ENCODE measurements around the gene HYAL2.
A peak's percentile ranks its signal among the peaks of the same experiment; 100 is the strongest.

The HYAL2 gene

DNA sequence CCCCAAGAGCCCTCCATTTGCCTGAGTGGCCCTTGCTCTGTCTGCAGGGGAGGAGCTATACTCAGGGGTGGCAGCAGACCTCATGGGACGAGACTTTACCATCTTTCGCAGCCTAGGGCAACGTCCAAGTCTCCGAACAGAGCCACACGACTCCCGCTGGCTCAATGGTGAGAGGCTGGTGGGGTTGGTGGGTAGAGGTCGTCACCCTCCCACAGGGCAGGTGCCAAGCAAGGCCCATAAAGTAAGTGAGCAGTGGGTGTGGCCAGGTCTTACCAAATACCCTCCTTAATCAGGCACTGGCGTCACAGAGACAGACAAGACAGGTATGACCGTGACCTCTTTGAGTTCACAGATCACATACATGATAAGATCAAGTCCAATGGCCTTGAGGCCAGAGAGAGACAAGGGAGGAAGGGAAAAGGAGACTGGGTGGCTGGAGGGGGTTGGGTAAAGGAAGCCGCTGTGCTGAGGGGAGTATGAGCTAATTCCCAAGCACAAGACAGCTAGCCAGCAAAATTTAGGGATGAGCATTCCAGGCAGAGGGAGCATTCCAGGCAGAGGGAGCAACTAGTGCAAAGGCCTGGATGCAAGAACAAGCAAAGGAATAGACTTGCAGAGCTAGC is 51.1 kb downstream of the HYAL2 start:
- Mint-ChIP-seq H3K27me3 (ENCODE audit: low read depth, poor library complexity) (peaks cover 35% of the 10 kb centered on the region), H3K27ac (peak overlapping the region; percentile 54), H3K36me3 (ENCODE audit: low read depth) (no peaks in the 10 kb centered on the region), H3K4me3 (peak overlapping the region; percentile 59), H3K9me3 (no peaks in the 10 kb centered on the region), H3K4me1 (peaks cover 80% of the 10 kb centered on the region)
- DNase-seq = no peak
- TF ChIP-seq CTCF (IDR thresholded peaks at IDR 0.05) = no peak

GRCh38 chr3:50270422-50271224 is 51.9 kb downstream of the HYAL2 start:
- H3K4me3 Mint-ChIP-seq = no peak overlapping the region
- no peak overlapping the region for H3K27ac Mint-ChIP-seq
- no peaks in the 10 kb centered on the region for H3K36me3 Mint-ChIP-seq (ENCODE audit: low read depth)
- H3K4me1 Mint-ChIP-seq = peaks cover 83% of the 10 kb centered on the region
- TF ChIP-seq CTCF (IDR thresholded peaks at IDR 0.05) = no peak
- no peak for DNase-seq
- H3K9me3 Mint-ChIP-seq = no peaks in the 10 kb centered on the region
- H3K27me3 Mint-ChIP-seq (ENCODE audit: low read depth, poor library complexity) = peaks cover 31% of the 10 kb centered on the region

DNA sequence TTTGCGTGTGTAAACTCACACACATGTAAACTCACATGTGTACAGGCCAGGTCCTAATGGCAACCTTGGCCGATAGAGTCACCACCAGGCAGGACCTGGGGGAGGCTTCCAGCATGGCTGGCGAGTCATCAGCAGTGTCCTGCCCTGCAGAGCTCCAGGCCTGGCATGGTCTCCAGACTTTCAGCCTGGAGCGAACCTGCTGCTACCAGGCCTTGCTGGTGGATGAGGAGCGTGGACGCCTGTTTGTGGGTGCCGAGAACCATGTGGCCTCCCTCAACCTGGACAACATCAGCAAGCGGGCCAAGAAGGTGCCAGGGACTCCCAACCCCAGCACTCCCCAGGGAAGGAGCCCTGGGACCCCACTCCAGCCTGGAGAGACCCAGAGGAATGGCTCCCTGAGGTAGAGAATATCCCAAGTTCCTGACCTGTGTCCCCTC is 52.5 kb downstream of the HYAL2 start:
- no peak for DNase-seq
- Mint-ChIP-seq H3K36me3 (ENCODE audit: low read depth) (no peaks in the 10 kb centered on the region), H3K27ac (no peak overlapping the region), H3K4me1 (peaks cover 83% of the 10 kb centered on the region), H3K27me3 (ENCODE audit: low read depth, poor library complexity) (peaks cover 24% of the 10 kb centered on the region), H3K4me3 (no peak overlapping the region), H3K9me3 (no peaks in the 10 kb centered on the region)
- no peak for TF ChIP-seq CTCF (IDR thresholded peaks at IDR 0.05)

- no peak for DNase-seq
- H3K27ac Mint-ChIP-seq = peak overlapping the region; percentile 64
- H3K4me3 Mint-ChIP-seq = peak overlapping the region; percentile 65
- peaks cover 84% of the 10 kb centered on the region for H3K4me1 Mint-ChIP-seq
- H3K9me3 Mint-ChIP-seq = no peaks in the 10 kb centered on the region
- TF ChIP-seq CTCF (IDR thresholded peaks at IDR 0.05) = no peak
- H3K36me3 Mint-ChIP-seq (ENCODE audit: low read depth) = no peaks in the 10 kb centered on the region
- peaks cover 19% of the 10 kb centered on the region for H3K27me3 Mint-ChIP-seq (ENCODE audit: low read depth, poor library complexity)
Observed at GRCh38 chr3:50269460-50269859, 53.1 kb downstream of the HYAL2 start.

DNA sequence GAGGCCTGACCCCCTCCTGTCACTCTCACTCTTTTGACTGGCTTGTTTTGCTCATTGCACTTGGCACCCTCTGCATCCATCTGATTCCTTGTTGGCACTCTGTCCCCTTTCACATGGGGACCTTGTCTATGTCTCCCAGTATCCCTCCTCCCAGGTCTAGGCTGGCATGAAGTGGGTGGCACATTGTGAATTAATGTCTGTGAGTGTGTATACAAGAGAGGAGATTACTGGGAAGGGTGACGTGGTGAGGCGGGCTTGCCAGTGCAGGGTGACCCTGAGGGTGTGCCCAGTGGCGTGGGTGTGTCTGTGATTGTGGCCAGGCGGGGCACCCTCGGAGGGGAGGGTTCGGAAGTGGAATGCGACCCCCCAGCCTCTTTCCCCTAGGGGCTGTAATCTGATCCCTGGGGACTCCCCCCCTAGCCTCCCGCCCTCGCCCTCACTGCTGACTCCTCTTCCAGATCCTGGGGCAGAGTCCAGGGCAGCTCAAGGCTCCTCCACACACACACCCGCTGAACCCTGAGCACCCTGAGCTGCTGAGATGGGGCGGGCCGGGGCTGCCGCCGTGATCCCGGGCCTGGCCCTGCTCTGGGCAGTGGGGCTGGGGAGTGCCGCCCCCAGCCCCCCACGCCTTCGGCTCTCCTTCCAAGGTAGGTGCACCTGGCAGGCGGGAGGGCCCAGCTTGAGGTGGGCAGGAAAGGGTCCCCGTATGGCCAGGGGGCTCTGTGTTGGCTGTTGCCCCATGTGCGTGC is 53.7 kb downstream of the HYAL2 start, which contains the start of gene SEMA3B:
TSS of gene SEMA3B (plus strand) at position 445 of the 749 bp plus-strand sequence. CDS start at position 539, 94 bp downstream.
- peak; percentile 48 for DNase-seq
- no peaks in the 10 kb centered on the region for H3K36me3 Mint-ChIP-seq (ENCODE audit: low read depth)
- no peak for TF ChIP-seq CTCF (IDR thresholded peaks at IDR 0.05)
- peak within 1 kb of the TSS; percentile 91 for H3K27ac Mint-ChIP-seq
- peaks cover 13% of the 10 kb centered on the region for H3K27me3 Mint-ChIP-seq (ENCODE audit: low read depth, poor library complexity)
- peaks cover 85% of the 10 kb centered on the region for H3K4me1 Mint-ChIP-seq
- no peaks in the 10 kb centered on the region for H3K9me3 Mint-ChIP-seq
- peak within 1 kb of the TSS; percentile 80 for H3K4me3 Mint-ChIP-seq

Measured in nephron progenitor cell (in vitro differentiated cells).